ENCODE measurements around the gene ACYP1. TPM values are rescaled to one million over a fixed set of nuclear protein-coding genes. Genes with fewer than 3 reads are reported as not detected.

ACYP1 gene
- total RNA-seq, 1 experiment from 2014 or later: 23.5 TPM

DNA sequence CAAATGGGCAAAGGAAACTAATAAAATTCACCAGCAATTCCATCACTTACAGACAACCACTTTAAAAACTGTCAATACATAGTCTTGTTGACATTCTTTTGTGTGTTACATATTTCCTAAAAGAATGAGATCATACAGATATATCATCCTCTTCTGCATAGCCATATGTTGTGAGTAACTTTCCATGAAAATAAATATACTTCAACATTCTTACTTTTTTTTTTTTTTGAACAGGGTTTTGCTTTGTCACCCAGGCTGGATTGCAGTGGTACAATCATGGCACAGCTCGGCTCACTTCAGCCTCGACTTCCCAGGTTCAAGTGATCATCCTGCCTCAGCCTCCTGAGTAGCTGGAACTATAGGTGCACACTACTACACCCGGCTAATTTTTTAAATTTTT lies 26.5 kb upstream of the ACYP1 start:
- Histone ChIP-seq H3K36me3 (ENCODE audit: low read depth, low read length) (peaks cover 24% of the 10 kb centered on the region; the same call in 1 of the 2 replicates), H3K4me3 (ENCODE audit: low read length) (no peak overlapping the region), H3K4me2 (ENCODE audit: low read length) (no peak overlapping the region), H3K27ac (ENCODE audit: low read length) (no peak overlapping the region), H3K9me3 (ENCODE audit: low read length) (no peaks in the 10 kb centered on the region), H2AFZ (ENCODE audit: low read length) (no peak overlapping the region), H3K79me2 (ENCODE audit: low read length) (no peaks in the 10 kb centered on the region), H3K27me3 (ENCODE audit: low read length) (no peaks in the 10 kb centered on the region), H3K4me1 (ENCODE audit: insufficient read depth, low read length) (no peaks in the 10 kb centered on the region), H3K9ac (ENCODE audit: low read length) (no peak overlapping the region), H3F3A (ENCODE audit: low read length, unreplicated experiment) (no peaks in the 10 kb centered on the region), H4K20me1 (ENCODE audit: low read length) (no peaks in the 10 kb centered on the region), H3K9me2 (replicated peaks; ENCODE audit: low read length) (no peaks in the 10 kb centered on the region)
- no peak for TF ChIP-seq EZH2phosphoT487 (IDR thresholded peaks at IDR 0.05; ENCODE audit: borderline replicate concordance, low read length)
- TF ChIP-seq, protein P1, sequence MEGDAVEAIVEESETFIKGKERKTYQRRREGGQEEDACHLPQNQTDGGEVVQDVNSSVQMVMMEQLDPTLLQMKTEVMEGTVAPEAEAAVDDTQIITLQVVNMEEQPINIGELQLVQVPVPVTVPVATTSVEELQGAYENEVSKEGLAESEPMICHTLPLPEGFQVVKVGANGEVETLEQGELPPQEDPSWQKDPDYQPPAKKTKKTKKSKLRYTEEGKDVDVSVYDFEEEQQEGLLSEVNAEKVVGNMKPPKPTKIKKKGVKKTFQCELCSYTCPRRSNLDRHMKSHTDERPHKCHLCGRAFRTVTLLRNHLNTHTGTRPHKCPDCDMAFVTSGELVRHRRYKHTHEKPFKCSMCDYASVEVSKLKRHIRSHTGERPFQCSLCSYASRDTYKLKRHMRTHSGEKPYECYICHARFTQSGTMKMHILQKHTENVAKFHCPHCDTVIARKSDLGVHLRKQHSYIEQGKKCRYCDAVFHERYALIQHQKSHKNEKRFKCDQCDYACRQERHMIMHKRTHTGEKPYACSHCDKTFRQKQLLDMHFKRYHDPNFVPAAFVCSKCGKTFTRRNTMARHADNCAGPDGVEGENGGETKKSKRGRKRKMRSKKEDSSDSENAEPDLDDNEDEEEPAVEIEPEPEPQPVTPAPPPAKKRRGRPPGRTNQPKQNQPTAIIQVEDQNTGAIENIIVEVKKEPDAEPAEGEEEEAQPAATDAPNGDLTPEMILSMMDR (conservative IDR thresholded peaks at IDR 0.05; ENCODE audit: low read depth, low read length): no peak
- DNase-seq (no peak), ATAC-seq (no peak)
- intact Hi-C loops (cut with micrococcal nuclease): no loop called here
- ChIA-PET CTCF (interaction anchor here (0.6 to 0.7 kb wide), 2 partner anchors 8 to 179 kb away, joined by 4 to 5 read pairs; no protein-coding TSS in a partner anchor), POLR2A (ENCODE audit: unreplicated experiment) (no interaction called here)
- BruUV-seq (replicated peaks): no TSS peak

DNA sequence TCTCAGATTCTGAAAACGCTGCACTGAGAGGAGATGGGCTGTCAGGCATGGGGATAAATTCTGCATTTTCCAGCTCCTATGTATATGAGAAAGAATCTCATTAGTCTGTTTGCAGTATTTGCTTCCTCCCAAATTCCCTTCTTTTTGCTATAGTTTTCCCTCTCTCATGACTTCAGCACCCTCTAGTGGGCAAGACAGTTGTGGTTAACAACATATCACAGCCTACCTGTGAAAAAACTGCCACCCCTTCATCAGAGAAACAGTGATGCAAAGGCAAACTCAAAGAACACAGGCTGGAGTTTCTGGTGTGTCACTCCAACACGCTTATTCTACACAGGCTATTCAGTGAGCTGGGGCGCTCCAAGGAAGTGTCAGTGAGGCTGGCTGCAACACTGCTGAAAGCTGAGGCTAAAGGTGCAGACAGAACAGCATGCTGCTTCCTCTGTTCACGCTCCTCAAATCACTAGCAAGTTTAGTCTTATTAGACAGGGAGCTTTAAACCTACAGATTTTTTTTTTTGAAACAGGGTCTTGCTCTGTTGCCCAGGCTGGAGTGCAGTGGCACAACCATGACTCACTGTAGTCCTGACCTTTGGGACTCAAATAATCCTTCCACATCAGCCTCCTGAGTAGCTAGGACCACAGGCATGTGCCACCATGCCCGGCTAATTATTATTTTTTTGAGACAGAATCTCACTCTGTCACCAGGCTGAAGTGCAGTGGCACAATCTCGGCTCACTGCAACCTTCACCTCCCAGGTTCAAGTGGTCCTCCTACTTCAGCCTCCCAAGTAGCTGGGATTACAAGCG lies 24.9 kb upstream of the ACYP1 start:
- Histone ChIP-seq H3K27me3 (ENCODE audit: low read length) (no peaks in the 10 kb centered on the region), H3F3A (ENCODE audit: low read length, unreplicated experiment) (no peaks in the 10 kb centered on the region), H3K4me1 (ENCODE audit: insufficient read depth, low read length) (no peaks in the 10 kb centered on the region), H3K79me2 (ENCODE audit: low read length) (no peaks in the 10 kb centered on the region), H3K4me3 (ENCODE audit: low read length) (no peak overlapping the region), H3K9me2 (replicated peaks; ENCODE audit: low read length) (no peaks in the 10 kb centered on the region), H3K9ac (ENCODE audit: low read length) (no peak overlapping the region), H3K27ac (ENCODE audit: low read length) (no peak overlapping the region), H3K9me3 (ENCODE audit: low read length) (no peaks in the 10 kb centered on the region), H3K4me2 (ENCODE audit: low read length) (no peak overlapping the region), H3K36me3 (ENCODE audit: low read depth, low read length) (peaks cover 23% of the 10 kb centered on the region; the same call in 1 of the 2 replicates), H2AFZ (ENCODE audit: low read length) (no peak overlapping the region), H4K20me1 (ENCODE audit: low read length) (no peaks in the 10 kb centered on the region)
- POLR2A ChIA-PET (ENCODE audit: unreplicated experiment): interaction anchor here (0.6 kb wide), 1 partner anchor 470 kb away, joined by 3 read pairs; no protein-coding TSS in a partner anchor
- intact Hi-C loops (cut with micrococcal nuclease): loop anchor here (1.0 to 10.0 kb wide), 4 partner anchors 76 to 227 kb away; no protein-coding TSS in a partner anchor
- CTCF ChIA-PET: interaction anchor here (0.6 to 0.9 kb wide), 5 partner anchors 9 to 242 kb away, joined by 3 to 5 read pairs (median 4); partner anchors contain the start of gene RPS6KL1
- ATAC-seq (peak; percentile 78), DNase-seq (peak; percentile 84)
- TF ChIP-seq EZH2phosphoT487 (IDR thresholded peaks at IDR 0.05; ENCODE audit: borderline replicate concordance, low read length): no peak
- TF ChIP-seq, protein P1 (conservative IDR thresholded peaks at IDR 0.05; ENCODE audit: low read depth, low read length): peak; percentile 90
- BruUV-seq (replicated peaks): no TSS peak

DNA sequence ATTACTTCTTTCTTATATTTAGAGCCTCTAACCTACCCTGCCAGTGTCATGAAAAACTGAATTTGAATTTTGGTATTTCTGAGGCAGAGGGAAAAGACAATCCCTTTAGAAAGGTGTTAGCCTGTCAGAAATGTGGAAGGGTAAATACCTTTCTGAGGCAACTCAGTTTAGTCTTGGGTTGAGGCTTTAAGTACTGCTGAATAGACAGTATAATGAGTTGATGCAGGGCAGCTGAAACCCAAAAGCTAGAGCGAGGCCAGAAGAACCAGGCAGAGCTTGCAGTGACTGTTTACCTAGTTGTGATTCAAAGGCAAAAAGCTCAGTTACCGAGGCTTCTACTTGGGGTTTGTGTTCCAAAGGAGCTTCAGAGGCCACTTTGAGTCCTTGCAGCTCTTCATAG lies 24.3 kb upstream of the ACYP1 start:
- Histone ChIP-seq H3K36me3 (ENCODE audit: low read depth, low read length) (peaks cover 22% of the 10 kb centered on the region; the same call in 1 of the 2 replicates), H3K79me2 (ENCODE audit: low read length) (no peaks in the 10 kb centered on the region), H4K20me1 (ENCODE audit: low read length) (no peaks in the 10 kb centered on the region), H3K9me2 (replicated peaks; ENCODE audit: low read length) (no peaks in the 10 kb centered on the region), H3F3A (ENCODE audit: low read length, unreplicated experiment) (no peaks in the 10 kb centered on the region), H2AFZ (ENCODE audit: low read length) (no peak overlapping the region), H3K4me2 (ENCODE audit: low read length) (no peak overlapping the region), H3K9ac (ENCODE audit: low read length) (no peak overlapping the region), H3K9me3 (ENCODE audit: low read length) (no peaks in the 10 kb centered on the region), H3K27me3 (ENCODE audit: low read length) (no peaks in the 10 kb centered on the region), H3K27ac (ENCODE audit: low read length) (no peak overlapping the region), H3K4me3 (ENCODE audit: low read length) (no peak overlapping the region), H3K4me1 (ENCODE audit: insufficient read depth, low read length) (no peaks in the 10 kb centered on the region)
- ChIA-PET CTCF (interaction anchor here (0.6 to 0.9 kb wide), 5 partner anchors 9 to 241 kb away, joined by 3 to 5 read pairs (median 4); partner anchors contain the start of gene RPS6KL1), POLR2A (ENCODE audit: unreplicated experiment) (interaction anchor here (0.6 kb wide), 1 partner anchor 469 kb away, joined by 3 read pairs; no protein-coding TSS in a partner anchor)
- BruUV-seq (replicated peaks): no TSS peak
- ATAC-seq (no peak), DNase-seq (no peak)
- intact Hi-C loops (cut with micrococcal nuclease): loop anchor here (1.0 to 10.0 kb wide), 4 partner anchors 76 to 227 kb away; no protein-coding TSS in a partner anchor
- TF ChIP-seq EZH2 (IDR thresholded peaks at IDR 0.05; ENCODE audit: low read length, unreplicated experiment) (no peak), EZH2phosphoT487 (IDR thresholded peaks at IDR 0.05; ENCODE audit: borderline replicate concordance, low read length) (no peak)
- TF ChIP-seq, protein P1 (conservative IDR thresholded peaks at IDR 0.05; ENCODE audit: low read depth, low read length): no peak
